GM21423 (cell line): ENCODE measurements around the gene APC2.
"Not testable (repeated sequence)": the region's sequence is repeated elsewhere in the genome, so short reads cannot be mapped to it uniquely, and the experiment has no call there.

Experiments used
- ATAC-seq: cut with Tn5 transposase; IDR thresholded peaks from one replicate; pipeline ENCODE4 v1.9.1; 2021; ENCODE audit warnings: mild to moderate bottlenecking, moderate library complexity; ENCODE audit not compliant: unreplicated experiment

APC2 gene

DNA sequence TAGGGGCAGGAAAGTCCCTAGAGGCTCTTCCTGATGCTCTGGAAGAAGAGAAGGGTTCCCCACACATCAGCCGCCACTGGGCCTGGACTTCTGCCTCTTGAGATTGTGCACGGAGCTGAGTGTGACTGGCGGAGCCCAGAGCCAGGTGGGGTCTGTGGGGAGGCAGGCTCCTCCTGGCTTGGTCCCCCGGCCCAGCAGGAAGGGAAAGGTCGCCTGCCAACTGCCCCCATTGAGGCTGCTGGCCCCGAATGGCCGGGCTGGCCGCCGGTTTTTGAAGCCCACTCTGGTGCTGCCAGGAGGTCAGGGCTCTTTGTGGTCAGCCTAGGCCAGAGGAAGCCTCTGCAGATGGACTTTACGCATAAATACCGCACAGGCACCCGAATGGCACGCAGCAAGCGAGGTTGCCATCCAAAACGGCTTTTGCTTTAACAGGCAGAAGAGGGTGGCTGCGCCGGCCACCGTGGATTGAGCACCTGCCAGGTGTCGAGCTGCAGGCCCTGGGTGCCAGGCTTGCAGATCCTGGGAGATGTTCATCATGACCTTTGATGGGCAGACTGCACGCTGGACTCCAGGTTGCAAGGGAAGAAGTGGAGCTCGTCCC is 37.5 kb upstream of the APC2 start:
- no peak for ATAC-seq

GRCh38 chr19:1412995-1413800 is 36.7 kb upstream of the APC2 start:
- no peak for ATAC-seq

DNA sequence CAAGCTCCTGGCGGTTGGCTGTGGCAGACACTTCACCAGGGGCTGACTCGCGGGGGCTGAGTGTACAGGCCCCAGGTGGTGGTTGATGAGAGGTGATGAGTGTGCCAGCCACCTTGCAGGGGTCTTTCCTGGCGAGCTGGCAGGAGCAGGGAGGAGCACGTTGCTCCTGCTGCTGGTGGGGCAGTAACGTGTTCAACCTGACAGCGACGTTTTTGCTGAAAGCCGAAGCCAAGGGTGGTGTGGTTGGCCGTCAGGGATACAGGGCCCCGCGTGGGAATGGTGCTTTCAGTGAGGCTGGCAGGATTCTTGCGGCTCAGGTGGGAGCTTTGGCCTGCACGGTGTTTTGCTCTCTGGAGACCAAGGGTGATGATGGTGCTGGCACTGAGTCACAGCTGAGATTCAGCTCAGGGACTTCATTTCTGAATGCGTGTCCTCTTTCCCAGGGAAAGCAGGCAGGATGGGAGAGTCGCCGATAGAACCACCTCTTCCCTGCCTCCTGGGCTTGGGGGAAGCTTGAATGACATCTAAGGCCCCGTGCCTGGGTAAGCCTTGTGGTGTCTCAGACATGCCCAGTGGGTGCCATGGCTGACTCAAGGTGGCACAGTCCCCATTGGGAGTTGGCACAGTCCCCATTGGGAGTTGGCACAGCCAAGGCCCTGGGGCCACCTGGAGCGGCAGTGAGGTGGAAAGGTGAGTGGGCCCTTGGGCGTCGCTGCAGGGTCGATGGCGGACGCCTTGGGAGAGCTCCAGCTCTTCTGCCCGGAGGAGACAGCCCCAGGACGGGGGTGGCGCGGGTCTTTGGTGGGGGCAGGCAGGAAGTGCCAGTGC is 33.7 kb upstream of the APC2 start:
- ATAC-seq = no peak

DNA sequence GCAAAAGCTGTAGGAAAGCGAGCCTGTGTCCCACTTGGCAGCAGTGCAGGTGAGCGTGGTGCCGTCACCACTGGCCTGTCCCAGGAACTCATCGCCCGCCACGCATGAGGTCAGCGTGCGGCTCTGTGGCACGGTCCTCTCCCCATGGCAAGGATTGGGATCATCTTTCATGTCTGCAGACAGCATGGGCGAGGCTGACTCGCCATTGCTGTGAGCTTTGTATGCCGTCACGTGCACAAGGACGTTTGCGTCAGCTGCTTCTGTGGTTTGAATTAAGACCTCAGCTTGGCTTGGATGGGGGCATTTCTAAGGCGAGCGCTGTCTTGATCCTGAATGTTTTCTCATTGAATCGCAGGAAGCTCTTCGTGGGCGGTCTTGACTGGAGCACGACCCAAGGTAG is 32.8 kb upstream of the APC2 start:
- no peak for ATAC-seq

- no peak for ATAC-seq
Measured at GRCh38 chr19:1417681-1418495, 32.0 kb upstream of the APC2 start.

DNA sequence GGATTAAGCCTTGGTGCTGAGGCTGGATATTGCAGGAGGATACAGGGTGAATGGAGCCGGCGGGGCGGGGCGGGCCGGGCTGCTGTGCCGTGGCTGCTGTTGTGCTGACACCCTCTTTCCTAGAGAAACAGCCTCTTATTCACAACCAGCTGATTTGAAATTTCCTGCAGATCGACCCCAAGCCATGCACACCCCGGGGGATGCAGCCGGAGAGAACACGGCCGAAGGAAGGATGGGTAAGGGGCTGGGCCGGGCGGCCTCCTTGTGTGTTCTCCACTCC is 31.5 kb upstream of the APC2 start:
- no peak for ATAC-seq

- no peak for ATAC-seq
Measured at GRCh38 chr19:1418951-1419738, 30.8 kb upstream of the APC2 start.

- ATAC-seq = not testable (repeated sequence)
Measured at GRCh38 chr19:1420085-1420484, 29.8 kb upstream of the APC2 start.

DNA sequence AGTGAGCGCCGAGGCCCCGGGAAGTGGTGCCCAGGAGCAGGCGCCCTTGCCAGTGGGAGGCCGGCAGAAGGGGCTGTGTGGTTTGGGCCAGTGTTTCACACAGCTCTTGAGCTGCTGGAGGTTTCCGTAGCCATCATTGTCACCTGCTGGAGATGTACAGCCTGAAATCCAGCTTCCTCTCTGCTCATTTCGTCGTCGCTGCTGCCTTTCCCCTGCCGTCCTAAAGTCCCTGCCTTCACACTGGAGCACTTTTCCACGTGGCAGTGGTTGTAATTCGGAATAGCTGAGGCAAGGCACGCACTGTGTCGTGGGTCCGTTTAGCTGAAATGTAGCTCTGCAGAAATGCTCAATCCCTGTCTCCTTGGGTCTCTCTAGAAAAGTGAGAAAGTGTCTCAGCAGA is 29.3 kb upstream of the APC2 start:
- no peak for ATAC-seq

DNA sequence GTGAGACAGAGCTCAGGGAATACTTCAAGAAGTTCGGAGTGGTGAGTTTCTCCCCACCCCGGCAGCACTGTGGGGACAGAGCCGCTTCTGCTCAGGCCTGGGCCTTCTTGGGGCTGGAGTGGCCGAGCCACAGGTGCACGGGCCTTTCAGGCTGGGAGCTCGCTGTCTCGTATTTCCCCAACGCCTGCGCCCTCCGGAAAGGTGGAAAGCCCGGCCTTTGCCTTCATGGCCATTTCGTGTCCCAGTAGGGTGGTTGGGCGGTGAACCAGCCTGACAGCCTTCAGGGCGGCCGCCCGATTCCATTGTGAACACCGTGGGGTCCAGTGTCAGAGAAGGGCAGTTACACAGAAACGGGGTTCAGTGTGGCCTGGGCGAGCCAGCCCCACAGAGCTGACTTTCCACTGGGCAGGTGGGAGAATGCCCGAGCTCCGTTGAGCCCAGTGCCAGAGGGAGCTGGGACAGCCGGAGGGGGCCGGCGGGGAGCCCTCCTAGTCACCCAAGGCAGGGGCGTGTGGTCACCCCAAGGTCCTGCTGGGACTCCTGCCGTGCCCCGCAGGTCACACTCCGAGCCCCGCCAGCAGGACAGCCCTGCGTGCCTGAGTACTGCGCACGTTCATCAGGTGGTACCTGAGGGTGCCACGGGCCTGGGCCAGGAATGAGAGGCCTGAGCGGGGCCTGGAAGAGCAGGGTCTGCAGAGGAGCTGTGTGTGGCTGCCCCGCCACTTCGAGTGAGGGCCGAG is 28.5 kb upstream of the APC2 start:
- no peak for ATAC-seq

- ATAC-seq = no peak
Measured at GRCh38 chr19:1421958-1422305, 28.0 kb upstream of the APC2 start.

- no peak for ATAC-seq
Measured at GRCh38 chr19:1422360-1422759, 27.6 kb upstream of the APC2 start.

- ATAC-seq = no peak
Measured at GRCh38 chr19:1422943-1423342, 27.0 kb upstream of the APC2 start.

GRCh38 chr19:1423436-1424191 is 26.3 kb upstream of the APC2 start:
- ATAC-seq = no peak

DNA sequence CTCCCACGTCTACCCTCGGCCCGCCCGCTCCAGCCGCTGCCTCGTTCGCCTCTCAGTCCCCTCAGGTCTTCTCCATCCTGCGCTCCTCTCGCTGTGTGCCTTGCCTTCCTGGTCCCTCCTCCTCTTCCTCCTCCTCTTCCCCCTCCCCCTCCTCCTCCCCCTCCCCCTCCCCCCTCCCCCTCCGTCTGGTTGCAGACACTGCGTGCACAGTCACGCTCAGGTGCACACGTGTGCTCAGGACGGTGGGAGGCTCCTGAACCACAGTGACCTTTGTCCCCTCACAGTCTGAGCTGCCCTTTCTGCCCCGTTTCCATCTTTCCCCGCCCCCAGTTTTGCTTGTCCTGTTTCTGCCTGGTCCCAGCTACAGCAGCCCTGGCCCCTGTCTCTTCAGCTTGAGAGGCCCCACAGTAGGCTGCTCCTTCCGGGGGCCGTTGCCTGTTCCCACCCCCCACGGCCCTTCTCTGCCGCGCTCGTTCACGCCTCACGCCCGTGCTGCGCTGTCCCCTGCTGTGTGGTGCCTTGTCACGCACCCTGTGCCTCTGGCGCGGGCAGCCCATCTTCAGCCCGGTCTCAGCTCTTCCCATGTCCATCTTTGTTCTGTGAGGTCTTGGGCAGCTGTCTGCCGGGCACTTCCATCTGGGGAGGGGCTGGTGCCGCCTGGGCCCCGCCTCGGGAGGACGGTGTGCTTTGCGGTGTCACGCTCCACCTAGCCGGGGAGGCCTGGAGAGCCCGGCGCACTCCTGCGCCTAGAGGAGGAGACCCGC is 25.5 kb upstream of the APC2 start:
- no peak for ATAC-seq

- ATAC-seq = no peak
Measured at GRCh38 chr19:1425102-1425837, 24.7 kb upstream of the APC2 start.

- ATAC-seq = no peak
Measured at GRCh38 chr19:1425902-1426301, 24.0 kb upstream of the APC2 start.

DNA sequence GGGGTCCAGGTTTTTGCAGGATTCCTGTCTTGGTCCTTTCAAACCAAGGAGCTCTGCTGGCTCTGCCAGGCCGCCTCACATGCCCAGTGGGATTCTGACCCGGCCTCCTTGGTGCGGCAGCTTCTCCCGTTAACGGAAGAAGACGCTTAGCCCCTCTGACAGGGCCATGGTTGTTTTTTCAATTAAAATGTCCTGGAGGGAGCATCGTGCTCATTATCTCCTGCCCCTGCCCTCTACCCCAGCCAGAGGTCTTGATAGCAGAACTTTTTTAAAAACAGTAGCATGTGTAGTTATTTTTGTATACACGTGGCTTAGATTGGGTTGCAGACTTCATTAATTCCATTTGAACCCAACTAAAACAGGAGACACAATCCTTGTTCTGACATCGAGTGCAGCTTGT is 23.2 kb upstream of the APC2 start:
- ATAC-seq = no peak
